ENCODE results near the gene ZNF831.

Gene ZNF831

GRCh38 chr20:59265298-59265697, 101.7 kb downstream of the ZNF831 start:
- no peak for TF ChIP-seq CTCF (conservative IDR thresholded peaks at IDR 0.05; ENCODE audit: low read depth, low read length)
- H3K4me3 ChIP-seq (ENCODE audit: low read length) = no peak overlapping the region
- DNase-seq (ENCODE audit: low read depth) = no peak

- no peak for DNase-seq (ENCODE audit: low read depth)
- TF ChIP-seq CTCF (conservative IDR thresholded peaks at IDR 0.05; ENCODE audit: low read depth, low read length) = no peak
- no peak overlapping the region for H3K4me3 ChIP-seq (ENCODE audit: low read length)
Measured at GRCh38 chr20:59268870-59269269, 105.2 kb downstream of the ZNF831 start.

- DNase-seq (ENCODE audit: low read depth) = no peak
- TF ChIP-seq CTCF (conservative IDR thresholded peaks at IDR 0.05; ENCODE audit: low read depth, low read length) = no peak
- no peak overlapping the region for H3K4me3 ChIP-seq (ENCODE audit: low read length)
Measured at GRCh38 chr20:59269411-59270025, 105.9 kb downstream of the ZNF831 start.

- no peak for TF ChIP-seq CTCF (conservative IDR thresholded peaks at IDR 0.05; ENCODE audit: low read depth, low read length)
- H3K4me3 ChIP-seq (ENCODE audit: low read length) = no peak overlapping the region
- no peak for DNase-seq (ENCODE audit: low read depth)
Measured at GRCh38 chr20:59270380-59270779, 106.8 kb downstream of the ZNF831 start.

GRCh38 chr20:59273739-59274357, 110.2 kb downstream of the ZNF831 start:
- DNase-seq (ENCODE audit: low read depth) = no peak
- no peak overlapping the region for H3K4me3 ChIP-seq (ENCODE audit: low read length)
- no peak for TF ChIP-seq CTCF (conservative IDR thresholded peaks at IDR 0.05; ENCODE audit: low read depth, low read length)

- DNase-seq (ENCODE audit: low read depth) = no peak
- no peak overlapping the region for H3K4me3 ChIP-seq (ENCODE audit: low read length)
- no peak for TF ChIP-seq CTCF (conservative IDR thresholded peaks at IDR 0.05; ENCODE audit: low read depth, low read length)
Measured at GRCh38 chr20:59276938-59277337, 113.3 kb downstream of the ZNF831 start.

- no peak for TF ChIP-seq CTCF (conservative IDR thresholded peaks at IDR 0.05; ENCODE audit: low read depth, low read length)
- DNase-seq (ENCODE audit: low read depth) = no peak
- no peak overlapping the region for H3K4me3 ChIP-seq (ENCODE audit: low read length)
Measured at GRCh38 chr20:59284470-59284869, 120.8 kb downstream of the ZNF831 start.

Measured in retinal pigment epithelial cell (primary cell).